CD4-positive, CD25-positive, alpha-beta regulatory T cell (primary cell): ENCODE results near the gene SRGAP3. TPM values are rescaled to one million over a fixed set of nuclear protein-coding genes. Genes with fewer than 3 reads are reported as not detected.
A peak's percentile ranks its signal among the peaks of the same experiment; 100 is the strongest.
"Not testable (repeated sequence)": the region's sequence is repeated elsewhere in the genome, so short reads cannot be mapped to it uniquely, and the experiment has no call there.

Experiments used
- ATAC-seq, 2 donors: fragments of 150-1000 bp; cut with Tn5 transposase; one replicate each; pipeline ENCODE4 v1.10.0; 2021; ENCODE audit warnings: low read depth in 2 of 2, moderate number of reproducible peaks in 2 of 2, moderate library complexity in 1 of 2
- DNase-seq, 3 donors: peaks; one replicate each; pipeline versions ENCODE4 v3.0.0 to v3.0.0-alpha.2; 2012 to 2022; ENCODE audit warnings: mixed read lengths in 1 of 3
- H3K27ac ChIP-seq: one replicate; pipeline ENCODE4 v1.7.0; 2013; ENCODE audit warnings: mild to moderate bottlenecking, low read length; ENCODE audit not compliant: insufficient read depth, poor library complexity, severe bottlenecking
- H3K27me3 ChIP-seq: one replicate; pipeline ENCODE4 v1.7.0; 2013; ENCODE audit warnings: low read length; ENCODE audit not compliant: control insufficient read depth, insufficient read depth
- H3K36me3 ChIP-seq: one replicate; pipeline ENCODE4 v1.7.0; 2013; ENCODE audit warnings: mild to moderate bottlenecking, low read length, moderate library complexity; ENCODE audit not compliant: control insufficient read depth, insufficient read depth
- H3K4me1 ChIP-seq: 2 replicates; pipeline ENCODE4 v1.7.0; 2013; ENCODE audit warnings: mild to moderate bottlenecking, low read length; ENCODE audit not compliant: insufficient read depth, control insufficient read depth, poor library complexity, severe bottlenecking
- H3K4me3 ChIP-seq: one replicate; pipeline ENCODE4 v1.7.0; 2013; ENCODE audit warnings: low read depth, mild to moderate bottlenecking, low read length, moderate library complexity
- H3K9me3 ChIP-seq, 2 experiments: 1 replicate in 1 of 2; 2 replicates in 1 of 2; pipeline ENCODE4 v1.7.0; 2013; ENCODE audit warnings: low read length in 2 of 2, mild to moderate bottlenecking in 1 of 2, moderate library complexity in 1 of 2; ENCODE audit not compliant: control insufficient read depth in 2 of 2
- H3K27ac Mint-ChIP-seq, 3 donors: one replicate each; pipeline ENCODE4 v1.8.0; 2020 to 2022; ENCODE audit warnings: mild to moderate bottlenecking in 3 of 3, mixed read lengths in 3 of 3, moderate library complexity in 2 of 3
- H3K27me3 Mint-ChIP-seq: one replicate; pipeline ENCODE4 v1.8.0; 2022; ENCODE audit warnings: mild to moderate bottlenecking, mixed read lengths
- H3K36me3 Mint-ChIP-seq: one replicate; pipeline ENCODE4 v1.8.0; 2020; ENCODE audit warnings: mixed read lengths
- H3K4me1 Mint-ChIP-seq, 4 donors: one replicate each; pipeline ENCODE4 v1.8.0; 2020 to 2022; ENCODE audit warnings: mixed read lengths in 4 of 4, mild to moderate bottlenecking in 1 of 4
- H3K4me3 Mint-ChIP-seq, 4 donors: one replicate each; pipeline ENCODE4 v1.8.0; 2020 to 2022; ENCODE audit warnings: mild to moderate bottlenecking in 4 of 4, mixed read lengths in 4 of 4, moderate library complexity in 3 of 4
- H3K9me3 Mint-ChIP-seq, 7 donors: one replicate each; pipeline ENCODE4 v1.8.0; 2020 to 2022; ENCODE audit warnings: mixed read lengths in 7 of 7, mild to moderate bottlenecking in 3 of 7, moderate library complexity in 2 of 7
- polyA plus RNA-seq, 4 donors: library from polyadenylated mRNA; unstranded; fragments of 300-500 nt; fragmentation: Illumina TruSeq; gene quantifications; one replicate each; pipeline ENCODE4 v1.2.3, GENCODE V29; 2021
- total RNA-seq: library from RNA; stranded (reverse); gene quantifications from one replicate; pipeline ENCODE4 v1.2.3, GENCODE V29; 2022

The SRGAP3 gene
- total and polyA plus RNA-seq, 5 donors from 2014 or later, result 1.8 to 8.1 (median 2.8) TPM

- no peak overlapping the region for H3K4me3 Mint-ChIP-seq
Observed at GRCh38 chr3:9291821-9292410, 42.5 kb upstream of the SRGAP3 start.

GRCh38 chr3:9290566-9290965 lies 41.1 kb upstream of the SRGAP3 start:
- ATAC-seq, result no peak
- H3K9me3 Mint-ChIP-seq, result no peaks in the 10 kb centered on the region
- Histone ChIP-seq H3K4me1 (no peaks in the 10 kb centered on the region), H3K9me3 (no peaks in the 10 kb centered on the region), H3K4me3 (no peak overlapping the region), H3K36me3 (no peaks in the 10 kb centered on the region), H3K27me3 (peaks cover 10% of the 10 kb centered on the region), H3K27ac (no peak overlapping the region)
- no peak for DNase-seq
- no peak overlapping the region for H3K27ac Mint-ChIP-seq
- H3K27me3 Mint-ChIP-seq, result peaks cover 33% of the 10 kb centered on the region
- no peaks in the 10 kb centered on the region for H3K4me1 Mint-ChIP-seq
- no peaks in the 10 kb centered on the region for H3K36me3 Mint-ChIP-seq
- no peak overlapping the region for H3K4me3 Mint-ChIP-seq

More at GRCh38 chr3:9291821-9292410, 42.5 kb upstream of the SRGAP3 start:
- Mint-ChIP-seq H3K4me1 (no peaks in the 10 kb centered on the region), H3K36me3 (no peaks in the 10 kb centered on the region), H3K27ac (no peak overlapping the region), H3K27me3 (peaks cover 26% of the 10 kb centered on the region), H3K9me3 (no peaks in the 10 kb centered on the region)
- Histone ChIP-seq H3K4me3 (no peak overlapping the region), H3K9me3 (no peaks in the 10 kb centered on the region), H3K27me3 (peaks cover 10% of the 10 kb centered on the region), H3K36me3 (no peaks in the 10 kb centered on the region), H3K4me1 (no peaks in the 10 kb centered on the region), H3K27ac (no peak overlapping the region)
- DNase-seq (no peak), ATAC-seq (no peak)

DNA sequence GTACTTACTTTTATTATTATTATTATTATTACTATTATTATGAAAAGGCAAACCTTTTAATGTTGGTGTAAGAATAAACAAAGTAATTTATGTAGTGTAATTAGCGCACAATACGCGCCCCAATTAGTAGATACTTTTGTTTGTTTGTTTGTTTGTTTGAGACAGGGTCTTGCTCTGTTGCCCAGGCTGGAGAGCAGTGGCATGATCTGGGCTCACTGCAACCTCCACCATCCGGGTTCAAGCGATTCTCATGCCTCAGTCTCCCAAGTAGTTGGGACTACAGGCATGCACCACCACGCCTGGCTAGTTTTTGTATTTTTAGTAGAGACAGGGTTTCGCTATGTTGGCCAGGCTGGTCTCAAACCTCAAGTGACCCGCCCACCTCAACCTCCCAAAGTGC lies 32.1 kb upstream of the SRGAP3 start:
- not testable (repeated sequence) for H3K9me3 Mint-ChIP-seq, H3K36me3 Mint-ChIP-seq
- H3K27me3 Mint-ChIP-seq, result peaks cover 14% of the 10 kb centered on the region

DNA sequence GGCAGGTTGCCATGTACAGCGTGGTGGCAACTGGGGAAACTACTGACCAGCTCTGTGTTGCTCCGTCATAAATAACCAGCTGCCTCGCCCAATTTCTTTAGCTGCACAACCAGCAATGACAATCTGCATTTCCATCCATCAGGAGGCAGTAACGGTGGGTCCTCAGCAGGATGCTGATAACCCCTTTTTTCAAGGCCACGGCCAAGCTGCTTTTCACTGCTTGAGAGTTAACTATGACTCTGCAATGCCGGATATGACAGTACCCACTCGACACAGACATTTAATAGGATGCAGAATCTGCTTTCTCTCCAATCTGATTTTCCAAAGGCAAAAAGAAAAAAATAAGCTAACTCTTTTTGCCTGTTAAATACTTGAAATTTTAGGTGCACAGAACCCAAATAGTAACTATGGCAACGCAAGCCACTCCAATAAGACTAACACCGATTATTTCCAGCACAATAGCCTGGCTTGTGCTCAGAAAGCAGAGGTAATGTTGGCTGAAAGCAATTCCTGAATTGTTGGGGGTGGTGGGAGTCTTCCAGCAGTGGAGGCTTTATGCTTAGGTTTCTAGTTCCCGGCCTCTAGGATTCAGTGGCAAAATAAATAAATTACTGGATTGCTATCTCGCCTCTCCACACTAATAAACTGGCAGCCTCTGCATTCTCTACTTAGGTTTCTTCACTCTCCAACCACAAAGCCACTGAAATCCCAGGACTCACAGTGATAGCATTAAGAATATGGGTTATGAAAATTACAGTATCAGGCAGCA lies 31.2 kb upstream of the SRGAP3 start:
- Histone ChIP-seq H3K4me1 (no peaks in the 10 kb centered on the region), H3K27me3 (no peaks in the 10 kb centered on the region), H3K4me3 (no peak overlapping the region), H3K9me3 (no peaks in the 10 kb centered on the region), H3K27ac (no peak overlapping the region), H3K36me3 (no peaks in the 10 kb centered on the region)
- DNase-seq, result no peak
- H3K27me3 Mint-ChIP-seq, result peaks cover 13% of the 10 kb centered on the region
- H3K9me3 Mint-ChIP-seq, result peaks cover 0 to under 1% (median 0%) of the 10 kb centered on the region in 7 donors
- no peak for ATAC-seq
- H3K4me3 Mint-ChIP-seq, result no peak overlapping the region
- no peaks in the 10 kb centered on the region for H3K36me3 Mint-ChIP-seq
- no peak overlapping the region for H3K27ac Mint-ChIP-seq
- H3K4me1 Mint-ChIP-seq, result peaks cover 0 to 1% (median 0%) of the 10 kb centered on the region in 4 donors

More for the DNA sequence above, 32.1 kb upstream of the SRGAP3 start:
- not testable (repeated sequence) for H3K27me3 ChIP-seq, H3K4me3 ChIP-seq, H3K4me3 Mint-ChIP-seq, H3K4me1 Mint-ChIP-seq, H3K27ac ChIP-seq, H3K4me1 ChIP-seq, H3K36me3 ChIP-seq, DNase-seq, ATAC-seq, H3K9me3 ChIP-seq
- H3K27ac Mint-ChIP-seq, result peak overlapping the region in 1 of 3 donors; percentile 86

DNA sequence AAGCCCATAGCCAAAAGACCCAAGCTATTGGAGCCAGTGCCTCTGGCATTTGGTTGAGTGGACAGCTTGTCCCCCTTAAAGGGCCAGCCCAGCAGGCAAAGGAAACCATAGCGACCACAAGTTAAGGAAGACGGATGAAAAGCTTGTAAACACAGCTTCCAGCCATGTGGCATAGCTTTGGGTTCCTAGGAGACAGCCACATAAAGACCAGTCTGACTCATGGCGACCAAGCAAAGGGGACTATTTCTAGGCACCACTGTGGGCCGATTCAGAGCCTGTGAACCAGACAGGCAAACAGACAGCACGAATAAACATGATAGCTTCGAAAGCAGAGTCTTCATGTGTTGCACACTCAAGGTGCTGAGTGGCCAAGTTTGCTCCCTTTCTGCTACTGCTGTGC lies 30.5 kb upstream of the SRGAP3 start:
- Mint-ChIP-seq H3K9me3 (peaks cover 0 to 3% (median 0%) of the 10 kb centered on the region in 7 donors), H3K36me3 (peaks cover 5% of the 10 kb centered on the region), H3K27ac (no peak overlapping the region), H3K27me3 (peaks cover 13% of the 10 kb centered on the region), H3K4me3 (no peak overlapping the region), H3K4me1 (peaks cover 0 to 1% (median 0%) of the 10 kb centered on the region in 4 donors)
- Histone ChIP-seq H3K9me3 (no peaks in the 10 kb centered on the region), H3K27ac (no peak overlapping the region), H3K4me1 (no peaks in the 10 kb centered on the region), H3K4me3 (no peak overlapping the region), H3K27me3 (no peaks in the 10 kb centered on the region), H3K36me3 (no peaks in the 10 kb centered on the region)
- DNase-seq (no peak), ATAC-seq (no peak)

DNA sequence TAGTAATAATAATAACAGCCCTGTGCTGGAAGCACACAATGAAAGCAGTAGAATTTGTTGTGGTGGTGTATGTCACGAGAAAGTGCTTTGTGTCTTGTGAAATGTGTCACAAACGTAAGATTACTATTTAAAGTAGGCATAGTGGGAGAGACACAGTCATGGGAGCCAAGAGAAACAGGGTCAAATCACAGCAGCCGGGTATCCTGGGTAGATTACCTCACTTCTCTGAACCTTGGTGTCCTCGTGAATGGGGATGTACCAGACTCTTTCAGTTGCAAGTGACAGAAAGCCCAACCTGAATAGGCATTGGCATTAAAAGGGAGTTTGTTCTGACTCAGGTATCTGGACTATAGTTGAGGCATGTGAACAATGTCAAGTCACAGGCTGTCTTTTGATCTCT lies 29.1 kb upstream of the SRGAP3 start:
- H3K4me3 Mint-ChIP-seq, result no peak overlapping the region
- ATAC-seq (no peak), DNase-seq (no peak)
- Histone ChIP-seq H3K4me1 (no peaks in the 10 kb centered on the region), H3K9me3 (peaks cover 0 to 2% of the 10 kb centered on the region in 2 experiments), H3K36me3 (no peaks in the 10 kb centered on the region), H3K4me3 (no peak overlapping the region), H3K27me3 (no peaks in the 10 kb centered on the region), H3K27ac (no peak overlapping the region)
- peaks cover 14% of the 10 kb centered on the region for H3K27me3 Mint-ChIP-seq
- H3K4me1 Mint-ChIP-seq, result peaks cover 0 to 1% (median 0%) of the 10 kb centered on the region in 4 donors
- H3K9me3 Mint-ChIP-seq, result peaks cover 0 to 3% (median 0%) of the 10 kb centered on the region in 7 donors
- peaks cover 5% of the 10 kb centered on the region for H3K36me3 Mint-ChIP-seq
- H3K27ac Mint-ChIP-seq, result no peak overlapping the region

GRCh38 chr3:9278085-9278484 lies 28.6 kb upstream of the SRGAP3 start:
- Mint-ChIP-seq H3K4me1 (peaks cover 0 to 1% (median 0%) of the 10 kb centered on the region in 4 donors), H3K9me3 (peaks cover 0 to 3% (median 0%) of the 10 kb centered on the region in 7 donors), H3K4me3 (no peak overlapping the region), H3K27me3 (peaks cover 14% of the 10 kb centered on the region), H3K27ac (no peak overlapping the region), H3K36me3 (peaks cover 5% of the 10 kb centered on the region)
- Histone ChIP-seq H3K9me3 (peaks cover 0 to 2% of the 10 kb centered on the region in 2 experiments), H3K4me3 (no peak overlapping the region), H3K4me1 (no peaks in the 10 kb centered on the region), H3K36me3 (no peaks in the 10 kb centered on the region), H3K27ac (no peak overlapping the region), H3K27me3 (no peaks in the 10 kb centered on the region)
- ATAC-seq, result no peak
- DNase-seq, result no peak
